ENCODE measurements around the gene HIVEP3.

The HIVEP3 gene

GRCh38 chr1:41504114-41505035 is 414.3 kb downstream of the HIVEP3 start:
- no peak for DNase-seq

GRCh38 chr1:41503538-41504113 is 415.1 kb downstream of the HIVEP3 start:
- no peak for DNase-seq

- DNase-seq: no peak
Observed at GRCh38 chr1:41502912-41503311, 415.8 kb downstream of the HIVEP3 start.

- DNase-seq: no peak
Observed at GRCh38 chr1:41501581-41501980, 417.1 kb downstream of the HIVEP3 start.

GRCh38 chr1:41500781-41501518 is 417.8 kb downstream of the HIVEP3 start:
- DNase-seq: no peak

- DNase-seq: no peak
Observed at GRCh38 chr1:41500378-41500777, 418.3 kb downstream of the HIVEP3 start.

GRCh38 chr1:41499591-41499990 is 419.1 kb downstream of the HIVEP3 start:
- no peak for DNase-seq

GRCh38 chr1:41498804-41499203 is 419.9 kb downstream of the HIVEP3 start:
- DNase-seq: no peak

GRCh38 chr1:41498391-41498790 is 420.3 kb downstream of the HIVEP3 start:
- no peak for DNase-seq

- no peak for DNase-seq
Observed at GRCh38 chr1:41497461-41498030, 421.2 kb downstream of the HIVEP3 start.

GRCh38 chr1:41497056-41497440 is 421.7 kb downstream of the HIVEP3 start:
- DNase-seq: no peak

GRCh38 chr1:41496080-41497055 is 422.4 kb downstream of the HIVEP3 start:
- DNase-seq: no peak

- DNase-seq: no peak
Observed at GRCh38 chr1:41495210-41495948, 423.3 kb downstream of the HIVEP3 start.

- DNase-seq: no peak
Observed at GRCh38 chr1:41494351-41495209, 424.1 kb downstream of the HIVEP3 start.

- no peak for DNase-seq
Observed at GRCh38 chr1:41493626-41494350, 424.9 kb downstream of the HIVEP3 start.

- no peak for DNase-seq
Observed at GRCh38 chr1:41493117-41493536, 425.6 kb downstream of the HIVEP3 start.

GRCh38 chr1:41492341-41492848 is 426.3 kb downstream of the HIVEP3 start:
- no peak for DNase-seq

- no peak for DNase-seq
Observed at GRCh38 chr1:41490911-41491310, 427.8 kb downstream of the HIVEP3 start.

GRCh38 chr1:41489561-41489960 is 429.2 kb downstream of the HIVEP3 start:
- DNase-seq: no peak

Measured in GF-D8 (cell line).